GM19324 (cell line): ENCODE results near the gene POC1B.

Experiments
- ATAC-seq: cut with Tn5 transposase; IDR thresholded peaks from one replicate; pipeline ENCODE4 v1.9.1; 2021; ENCODE audit warnings: mild to moderate bottlenecking, moderate library complexity; ENCODE audit not compliant: unreplicated experiment, low FRiP score

The POC1B gene

GRCh38 chr12:89391726-89392336, 134.0 kb downstream of the POC1B start:
- no peak for ATAC-seq

- no peak for ATAC-seq
Measured at GRCh38 chr12:89390802-89391673, 134.8 kb downstream of the POC1B start.

- no peak for ATAC-seq
Measured at GRCh38 chr12:89389755-89390661, 135.8 kb downstream of the POC1B start.

- ATAC-seq, result no peak
Measured at GRCh38 chr12:89386138-89386537, 139.7 kb downstream of the POC1B start.

- ATAC-seq, result no peak
Measured at GRCh38 chr12:89384807-89385206, 141.0 kb downstream of the POC1B start.

GRCh38 chr12:89384050-89384758, 141.6 kb downstream of the POC1B start:
- no peak for ATAC-seq

GRCh38 chr12:89383235-89384049, 142.4 kb downstream of the POC1B start:
- no peak for ATAC-seq

GRCh38 chr12:89382328-89382727, 143.5 kb downstream of the POC1B start:
- no peak for ATAC-seq

- ATAC-seq, result no peak
Measured at GRCh38 chr12:89379839-89380467, 145.9 kb downstream of the POC1B start.

- ATAC-seq, result no peak
Measured at GRCh38 chr12:89379148-89379838, 146.6 kb downstream of the POC1B start.

GRCh38 chr12:89376844-89377243, 149.0 kb downstream of the POC1B start:
- ATAC-seq, result no peak

- no peak for ATAC-seq
Measured at GRCh38 chr12:89376202-89376529, 149.7 kb downstream of the POC1B start.

- ATAC-seq, result no peak
Measured at GRCh38 chr12:89373763-89374572, 151.9 kb downstream of the POC1B start.

- no peak for ATAC-seq
Measured at GRCh38 chr12:89372584-89373370, 153.1 kb downstream of the POC1B start.

- no peak for ATAC-seq
Measured at GRCh38 chr12:89370850-89371249, 155.0 kb downstream of the POC1B start.

- ATAC-seq, result no peak
Measured at GRCh38 chr12:89370421-89370831, 155.4 kb downstream of the POC1B start.
